ENCODE measurements around the gene CYTH3. TPM values are rescaled to one million over a fixed set of nuclear protein-coding genes. Genes with fewer than 3 reads are reported as not detected.

The CYTH3 gene, protein sequence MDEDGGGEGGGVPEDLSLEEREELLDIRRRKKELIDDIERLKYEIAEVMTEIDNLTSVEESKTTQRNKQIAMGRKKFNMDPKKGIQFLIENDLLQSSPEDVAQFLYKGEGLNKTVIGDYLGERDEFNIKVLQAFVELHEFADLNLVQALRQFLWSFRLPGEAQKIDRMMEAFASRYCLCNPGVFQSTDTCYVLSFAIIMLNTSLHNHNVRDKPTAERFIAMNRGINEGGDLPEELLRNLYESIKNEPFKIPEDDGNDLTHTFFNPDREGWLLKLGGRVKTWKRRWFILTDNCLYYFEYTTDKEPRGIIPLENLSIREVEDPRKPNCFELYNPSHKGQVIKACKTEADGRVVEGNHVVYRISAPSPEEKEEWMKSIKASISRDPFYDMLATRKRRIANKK
- 33.2 and 36.1 TPM in 2 replicates for total RNA-seq

- DNase-seq (ENCODE audit: low read depth), result peak; percentile 76
- peak within 1 kb of the TSS; percentile 94 for H3K4me3 ChIP-seq (ENCODE audit: low read depth, low read length)
- no peak for TF ChIP-seq CTCF (IDR thresholded peaks at IDR 0.05; ENCODE audit: insufficient read depth, low read depth, low read length)
Observed at GRCh38 chr7:6272481-6273323, at the start of gene CYTH3. CYTH3 (minus strand) TSS chr7:6272624; CDS start chr7:6272507, 117 bp downstream.

DNA sequence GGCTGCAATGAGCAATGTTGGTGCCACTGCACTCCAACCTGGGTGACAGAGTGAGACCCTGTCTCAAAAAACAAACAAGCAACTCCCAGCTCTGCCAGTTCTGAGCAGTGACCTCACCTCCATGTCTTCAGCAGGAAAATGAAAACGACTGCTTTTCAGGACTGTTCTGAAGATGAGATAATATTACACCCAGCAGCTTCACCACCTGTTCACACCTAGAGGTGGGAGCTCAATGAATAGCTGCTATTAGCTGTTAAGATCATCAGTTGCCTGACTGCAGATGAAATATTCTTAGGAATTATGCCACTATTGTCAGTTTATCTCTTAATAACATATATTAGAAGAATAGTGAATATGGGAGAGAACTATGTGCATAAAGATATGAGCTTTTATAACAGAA lies 48.4 kb upstream of the CYTH3 start:
- no peak for DNase-seq (ENCODE audit: low read depth)
- no peak overlapping the region for H3K4me3 ChIP-seq (ENCODE audit: low read depth, low read length)
- no peak for TF ChIP-seq CTCF (IDR thresholded peaks at IDR 0.05; ENCODE audit: insufficient read depth, low read depth, low read length)

GRCh38 chr7:6317797-6318438 lies 45.5 kb upstream of the CYTH3 start:
- DNase-seq (ENCODE audit: low read depth), result peak; percentile 81
- no peak for TF ChIP-seq CTCF (IDR thresholded peaks at IDR 0.05; ENCODE audit: insufficient read depth, low read depth, low read length)
- no peak overlapping the region for H3K4me3 ChIP-seq (ENCODE audit: low read depth, low read length)

- H3K4me3 ChIP-seq (ENCODE audit: low read depth, low read length), result no peak overlapping the region
- DNase-seq (ENCODE audit: low read depth), result no peak
- TF ChIP-seq CTCF (IDR thresholded peaks at IDR 0.05; ENCODE audit: insufficient read depth, low read depth, low read length), result no peak
Observed at GRCh38 chr7:6316226-6316625, 43.8 kb upstream of the CYTH3 start.

DNA sequence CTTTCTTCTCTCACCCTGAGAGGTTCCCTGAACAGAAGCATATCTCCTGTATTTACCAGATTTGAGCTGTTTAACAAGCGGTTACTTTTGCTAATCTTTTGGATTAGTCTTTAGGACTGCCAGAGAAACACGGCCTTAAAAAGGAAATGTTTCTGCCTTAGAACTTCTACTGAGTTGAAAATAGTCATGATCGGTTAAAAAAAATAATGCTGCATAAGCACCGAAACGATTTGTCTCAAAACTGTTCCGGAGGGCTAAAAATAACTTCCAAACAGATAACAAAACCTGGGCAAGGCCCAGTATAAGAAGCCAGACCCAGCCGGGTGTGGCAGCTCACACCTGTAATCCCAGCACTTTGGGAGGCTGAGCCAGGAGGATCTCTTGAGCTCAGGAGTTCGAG lies 43.3 kb upstream of the CYTH3 start:
- no peak for TF ChIP-seq CTCF (IDR thresholded peaks at IDR 0.05; ENCODE audit: insufficient read depth, low read depth, low read length)

GRCh38 chr7:6310271-6310993 lies 38.0 kb upstream of the CYTH3 start:
- H3K4me3 ChIP-seq (ENCODE audit: low read depth, low read length), result no peak overlapping the region
- no peak for TF ChIP-seq CTCF (IDR thresholded peaks at IDR 0.05; ENCODE audit: insufficient read depth, low read depth, low read length)
- no peak for DNase-seq (ENCODE audit: low read depth)

More for the DNA sequence above, 43.3 kb upstream of the CYTH3 start:
- peak; percentile 65 for DNase-seq (ENCODE audit: low read depth)
- no peak overlapping the region for H3K4me3 ChIP-seq (ENCODE audit: low read depth, low read length)
